Uterus (tissue), 4 donors: ENCODE measurements around the gene KIF3C. TPM values are rescaled to one million over a fixed set of nuclear protein-coding genes. Genes with fewer than 3 reads are reported as not detected.

Experiments used
- DNase-seq, 2 donors: peaks; one replicate each; pipeline ENCODE4 v3.0.0-alpha.2; 2019 to 2020
- H3K27ac ChIP-seq, 2 donors: fragments of 200-600 bp; sonication (generic); 1 replicate in 1 of 2; 2 replicates in 1 of 2; pipeline ENCODE4 v1.5.1; 2016 to 2018
- H3K27me3 ChIP-seq, 2 donors: fragments of 200-600 bp; sonication (generic); one replicate each; pipeline ENCODE4 v1.5.1; 2018 to 2019; ENCODE audit warnings: control low read depth in 1 of 2
- H3K36me3 ChIP-seq, 2 donors: fragments of 200-600 bp; sonication (generic); one replicate each; pipeline ENCODE4 v1.5.1; 2019; ENCODE audit warnings: control low read depth in 1 of 2
- H3K4me1 ChIP-seq, 2 donors: fragments of 200-600 bp; sonication (generic); one replicate each; pipeline ENCODE4 v1.5.1; 2018 to 2019; ENCODE audit warnings: control low read depth in 1 of 2
- H3K4me3 ChIP-seq, 2 donors: fragments of 200-600 bp; sonication (generic); 1 replicate in 1 of 2; 2 replicates in 1 of 2; pipeline ENCODE4 v1.5.1; 2018 to 2019; ENCODE audit warnings: mild to moderate bottlenecking in 1 of 2
- H3K9me3 ChIP-seq, 2 donors: fragments of 200-600 bp; sonication (generic); one replicate each; pipeline ENCODE4 v1.5.1; 2019; ENCODE audit warnings: control low read depth in 1 of 2
- POLR2A ChIP-seq, 2 donors: fragments of 450-650 bp; IDR thresholded peaks; one replicate each; pipeline ENCODE4 v1.6.1; 2016; ENCODE audit warnings: antibody characterized with exemption in 2 of 2, mild to moderate bottlenecking in 1 of 2, moderate library complexity in 1 of 2
- intact Hi-C: fragments of 100-400 bp; cut with DNase I; formaldehyde crosslinking; loops from one replicate; pipeline ENCODE4 v1.15.1; 2023; ENCODE audit warnings: low total_unique reads
- total RNA-seq, 4 donors: library from RNA; depleted of rRNA in 3 of 4; stranded (reverse); fragments of >200 nt in 3 of 4; gene quantifications; one replicate each; pipeline versions ENCODE4 v1.1.0 to v1.2.4, GENCODE V29; 2014 to 2023
- TF ChIP-seq, protein P1 (sequence below), 4 experiments: fragments of 200-600 bp in 2 of 4; fragments of 450-650 bp in 2 of 4; sonication (generic) in 2 of 4; IDR thresholded peaks; one replicate each; pipeline ENCODE4 v1.5.1; 2016 to 2019; ENCODE audit warnings: antibody characterized with exemption in 4 of 4, mild to moderate bottlenecking in 2 of 4, moderate library complexity in 1 of 4
- donor health status: DM: yes; HTN: yes; CAD: no.

The KIF3C gene
- total RNA-seq, 4 donors from 2014 or later = 3.5 to 12.6 (median 7.4) TPM

DNA sequence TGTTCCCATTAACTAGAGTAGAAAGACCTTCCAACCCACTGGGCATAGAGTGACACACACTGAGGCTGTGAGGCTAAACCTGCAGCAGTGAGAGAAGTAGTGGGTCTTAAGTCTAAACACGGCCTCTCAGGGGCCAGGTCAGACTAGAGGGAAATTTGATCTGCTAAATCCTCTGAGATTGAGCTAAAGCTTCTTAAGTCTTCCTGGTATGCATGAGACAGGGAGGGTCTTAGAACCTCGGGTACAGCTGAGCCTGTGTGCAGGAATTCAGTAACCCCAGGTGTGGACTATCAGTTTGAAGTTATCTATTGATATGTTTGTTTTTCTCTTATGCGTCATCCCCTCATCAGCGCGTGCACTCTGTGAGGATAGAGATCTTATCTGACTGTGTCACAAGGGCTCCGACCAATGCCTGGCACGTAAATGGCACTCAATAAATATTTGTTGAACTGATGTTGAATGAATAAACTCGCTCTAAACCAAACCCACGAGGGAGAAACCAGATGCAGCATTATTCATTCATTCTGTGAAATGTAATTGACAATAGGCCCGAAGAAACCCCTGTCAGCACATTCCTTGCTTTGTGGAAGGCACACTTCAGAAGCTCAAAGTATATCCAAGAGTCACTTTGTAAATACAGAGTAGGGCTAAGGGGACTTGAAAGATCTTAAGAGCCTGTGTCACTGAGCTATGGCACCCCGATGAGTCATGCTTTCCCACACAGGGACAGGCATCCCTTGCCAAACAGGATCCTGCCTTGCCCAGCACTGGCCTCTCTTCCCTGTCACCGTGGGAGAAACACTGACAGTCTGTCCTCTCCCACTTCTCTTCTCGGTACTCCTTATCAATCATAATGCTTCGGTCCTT, 29.9 kb upstream of the KIF3C start:
- DNase-seq = no peak
- Histone ChIP-seq H3K9me3 (no peaks in the 10 kb centered on the region), H3K4me1 (no peaks in the 10 kb centered on the region), H3K4me3 (no peak overlapping the region), H3K27me3 (no peaks in the 10 kb centered on the region), H3K27ac (no peak overlapping the region), H3K36me3 (no peaks in the 10 kb centered on the region)
- intact Hi-C loops = no loop called here
- TF ChIP-seq POLR2A (IDR thresholded peaks at IDR 0.05) = no peak
- TF ChIP-seq, protein P1, sequence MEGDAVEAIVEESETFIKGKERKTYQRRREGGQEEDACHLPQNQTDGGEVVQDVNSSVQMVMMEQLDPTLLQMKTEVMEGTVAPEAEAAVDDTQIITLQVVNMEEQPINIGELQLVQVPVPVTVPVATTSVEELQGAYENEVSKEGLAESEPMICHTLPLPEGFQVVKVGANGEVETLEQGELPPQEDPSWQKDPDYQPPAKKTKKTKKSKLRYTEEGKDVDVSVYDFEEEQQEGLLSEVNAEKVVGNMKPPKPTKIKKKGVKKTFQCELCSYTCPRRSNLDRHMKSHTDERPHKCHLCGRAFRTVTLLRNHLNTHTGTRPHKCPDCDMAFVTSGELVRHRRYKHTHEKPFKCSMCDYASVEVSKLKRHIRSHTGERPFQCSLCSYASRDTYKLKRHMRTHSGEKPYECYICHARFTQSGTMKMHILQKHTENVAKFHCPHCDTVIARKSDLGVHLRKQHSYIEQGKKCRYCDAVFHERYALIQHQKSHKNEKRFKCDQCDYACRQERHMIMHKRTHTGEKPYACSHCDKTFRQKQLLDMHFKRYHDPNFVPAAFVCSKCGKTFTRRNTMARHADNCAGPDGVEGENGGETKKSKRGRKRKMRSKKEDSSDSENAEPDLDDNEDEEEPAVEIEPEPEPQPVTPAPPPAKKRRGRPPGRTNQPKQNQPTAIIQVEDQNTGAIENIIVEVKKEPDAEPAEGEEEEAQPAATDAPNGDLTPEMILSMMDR (IDR thresholded peaks at IDR 0.05) = no peak

GRCh38 chr2:26011609-26011989, 29.3 kb upstream of the KIF3C start:
- DNase-seq = no peak
- no peaks in the 10 kb centered on the region for H3K4me1 ChIP-seq
- H3K27ac ChIP-seq = no peak overlapping the region
- no peaks in the 10 kb centered on the region for H3K9me3 ChIP-seq
- no peak overlapping the region for H3K4me3 ChIP-seq
- intact Hi-C loops = no loop called here
- H3K27me3 ChIP-seq = no peaks in the 10 kb centered on the region
- TF ChIP-seq, protein P1 (IDR thresholded peaks at IDR 0.05) = no peak
- no peak for TF ChIP-seq POLR2A (IDR thresholded peaks at IDR 0.05)
- no peaks in the 10 kb centered on the region for H3K36me3 ChIP-seq

GRCh38 chr2:26010943-26011342, 28.6 kb upstream of the KIF3C start:
- no peak overlapping the region for H3K27ac ChIP-seq
- no peaks in the 10 kb centered on the region for H3K36me3 ChIP-seq
- no peaks in the 10 kb centered on the region for H3K27me3 ChIP-seq
- TF ChIP-seq, protein P1 (IDR thresholded peaks at IDR 0.05) = no peak
- no peak for TF ChIP-seq POLR2A (IDR thresholded peaks at IDR 0.05)
- intact Hi-C loops = no loop called here
- no peaks in the 10 kb centered on the region for H3K9me3 ChIP-seq
- H3K4me3 ChIP-seq = no peak overlapping the region
- no peaks in the 10 kb centered on the region for H3K4me1 ChIP-seq
- DNase-seq = no peak

GRCh38 chr2:26009567-26009963, 27.3 kb upstream of the KIF3C start:
- DNase-seq = no peak
- Histone ChIP-seq H3K36me3 (no peaks in the 10 kb centered on the region), H3K27ac (no peak overlapping the region), H3K4me3 (no peak overlapping the region), H3K27me3 (no peaks in the 10 kb centered on the region), H3K4me1 (no peaks in the 10 kb centered on the region), H3K9me3 (no peaks in the 10 kb centered on the region)
- intact Hi-C loops = no loop called here
- TF ChIP-seq POLR2A (IDR thresholded peaks at IDR 0.05) = no peak
- TF ChIP-seq, protein P1 (IDR thresholded peaks at IDR 0.05) = no peak

- intact Hi-C loops = no loop called here
- no peak for DNase-seq
- Histone ChIP-seq H3K27me3 (no peaks in the 10 kb centered on the region), H3K4me1 (no peaks in the 10 kb centered on the region), H3K36me3 (no peaks in the 10 kb centered on the region), H3K27ac (no peak overlapping the region), H3K9me3 (no peaks in the 10 kb centered on the region), H3K4me3 (no peak overlapping the region)
- no peak for TF ChIP-seq POLR2A (IDR thresholded peaks at IDR 0.05)
- TF ChIP-seq, protein P1 (IDR thresholded peaks at IDR 0.05) = no peak
These were observed 26.7 kb upstream of the KIF3C start for GRCh38 chr2:26008851-26009566.
